ENCODE data around the gene ABCF3.

ABCF3 gene

DNA sequence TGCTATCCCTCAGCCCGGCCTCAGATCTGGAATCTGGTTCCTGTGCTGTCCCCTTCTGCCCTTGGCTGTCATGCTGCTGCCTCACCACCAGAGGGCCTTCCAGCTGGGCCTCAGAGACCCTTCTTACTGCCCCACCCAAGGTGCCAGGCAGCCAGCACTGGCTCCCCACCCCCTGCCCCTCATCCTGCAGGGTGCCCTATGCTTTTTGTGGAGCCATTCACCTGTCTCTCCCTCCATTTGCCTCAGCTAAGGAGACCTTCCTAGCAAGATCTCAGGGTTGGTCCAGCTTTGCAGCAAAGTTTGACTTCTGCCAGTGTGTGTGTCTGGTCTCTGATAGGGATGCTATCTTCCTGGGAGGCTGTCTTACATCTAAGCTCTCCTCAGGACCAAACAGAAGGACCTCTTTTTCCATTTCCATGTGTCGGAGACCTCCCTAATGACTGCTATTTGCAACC lies 41.5 kb downstream of the ABCF3 start (continued):
- TF ChIP-seq ZNF394 (tag by site-specific recombination; IDR thresholded peaks at IDR 0.05; ENCODE audit: borderline replicate concordance) = no peak
- TF ChIP-seq, protein P1, sequence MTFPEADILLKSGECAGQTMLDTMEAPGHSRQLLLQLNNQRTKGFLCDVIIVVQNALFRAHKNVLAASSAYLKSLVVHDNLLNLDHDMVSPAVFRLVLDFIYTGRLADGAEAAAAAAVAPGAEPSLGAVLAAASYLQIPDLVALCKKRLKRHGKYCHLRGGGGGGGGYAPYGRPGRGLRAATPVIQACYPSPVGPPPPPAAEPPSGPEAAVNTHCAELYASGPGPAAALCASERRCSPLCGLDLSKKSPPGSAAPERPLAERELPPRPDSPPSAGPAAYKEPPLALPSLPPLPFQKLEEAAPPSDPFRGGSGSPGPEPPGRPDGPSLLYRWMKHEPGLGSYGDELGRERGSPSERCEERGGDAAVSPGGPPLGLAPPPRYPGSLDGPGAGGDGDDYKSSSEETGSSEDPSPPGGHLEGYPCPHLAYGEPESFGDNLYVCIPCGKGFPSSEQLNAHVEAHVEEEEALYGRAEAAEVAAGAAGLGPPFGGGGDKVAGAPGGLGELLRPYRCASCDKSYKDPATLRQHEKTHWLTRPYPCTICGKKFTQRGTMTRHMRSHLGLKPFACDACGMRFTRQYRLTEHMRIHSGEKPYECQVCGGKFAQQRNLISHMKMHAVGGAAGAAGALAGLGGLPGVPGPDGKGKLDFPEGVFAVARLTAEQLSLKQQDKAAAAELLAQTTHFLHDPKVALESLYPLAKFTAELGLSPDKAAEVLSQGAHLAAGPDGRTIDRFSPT (tag by site-specific recombination; IDR thresholded peaks at IDR 0.05) = peak; percentile 73; the same call in 1 of the 2 replicates
- TF ChIP-seq, protein P2, sequence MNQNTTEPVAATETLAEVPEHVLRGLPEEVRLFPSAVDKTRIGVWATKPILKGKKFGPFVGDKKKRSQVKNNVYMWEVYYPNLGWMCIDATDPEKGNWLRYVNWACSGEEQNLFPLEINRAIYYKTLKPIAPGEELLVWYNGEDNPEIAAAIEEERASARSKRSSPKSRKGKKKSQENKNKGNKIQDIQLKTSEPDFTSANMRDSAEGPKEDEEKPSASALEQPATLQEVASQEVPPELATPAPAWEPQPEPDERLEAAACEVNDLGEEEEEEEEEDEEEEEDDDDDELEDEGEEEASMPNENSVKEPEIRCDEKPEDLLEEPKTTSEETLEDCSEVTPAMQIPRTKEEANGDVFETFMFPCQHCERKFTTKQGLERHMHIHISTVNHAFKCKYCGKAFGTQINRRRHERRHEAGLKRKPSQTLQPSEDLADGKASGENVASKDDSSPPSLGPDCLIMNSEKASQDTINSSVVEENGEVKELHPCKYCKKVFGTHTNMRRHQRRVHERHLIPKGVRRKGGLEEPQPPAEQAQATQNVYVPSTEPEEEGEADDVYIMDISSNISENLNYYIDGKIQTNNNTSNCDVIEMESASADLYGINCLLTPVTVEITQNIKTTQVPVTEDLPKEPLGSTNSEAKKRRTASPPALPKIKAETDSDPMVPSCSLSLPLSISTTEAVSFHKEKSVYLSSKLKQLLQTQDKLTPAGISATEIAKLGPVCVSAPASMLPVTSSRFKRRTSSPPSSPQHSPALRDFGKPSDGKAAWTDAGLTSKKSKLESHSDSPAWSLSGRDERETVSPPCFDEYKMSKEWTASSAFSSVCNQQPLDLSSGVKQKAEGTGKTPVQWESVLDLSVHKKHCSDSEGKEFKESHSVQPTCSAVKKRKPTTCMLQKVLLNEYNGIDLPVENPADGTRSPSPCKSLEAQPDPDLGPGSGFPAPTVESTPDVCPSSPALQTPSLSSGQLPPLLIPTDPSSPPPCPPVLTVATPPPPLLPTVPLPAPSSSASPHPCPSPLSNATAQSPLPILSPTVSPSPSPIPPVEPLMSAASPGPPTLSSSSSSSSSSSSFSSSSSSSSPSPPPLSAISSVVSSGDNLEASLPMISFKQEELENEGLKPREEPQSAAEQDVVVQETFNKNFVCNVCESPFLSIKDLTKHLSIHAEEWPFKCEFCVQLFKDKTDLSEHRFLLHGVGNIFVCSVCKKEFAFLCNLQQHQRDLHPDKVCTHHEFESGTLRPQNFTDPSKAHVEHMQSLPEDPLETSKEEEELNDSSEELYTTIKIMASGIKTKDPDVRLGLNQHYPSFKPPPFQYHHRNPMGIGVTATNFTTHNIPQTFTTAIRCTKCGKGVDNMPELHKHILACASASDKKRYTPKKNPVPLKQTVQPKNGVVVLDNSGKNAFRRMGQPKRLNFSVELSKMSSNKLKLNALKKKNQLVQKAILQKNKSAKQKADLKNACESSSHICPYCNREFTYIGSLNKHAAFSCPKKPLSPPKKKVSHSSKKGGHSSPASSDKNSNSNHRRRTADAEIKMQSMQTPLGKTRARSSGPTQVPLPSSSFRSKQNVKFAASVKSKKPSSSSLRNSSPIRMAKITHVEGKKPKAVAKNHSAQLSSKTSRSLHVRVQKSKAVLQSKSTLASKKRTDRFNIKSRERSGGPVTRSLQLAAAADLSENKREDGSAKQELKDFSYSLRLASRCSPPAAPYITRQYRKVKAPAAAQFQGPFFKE (tag by site-specific recombination; IDR thresholded peaks at IDR 0.05; ENCODE audit: borderline replicate concordance) = no peak
- TF ChIP-seq ZNF138 (tag by site-specific recombination; IDR thresholded peaks at IDR 0.05; ENCODE audit: borderline replicate concordance) = no peak
- TF ChIP-seq ZNF10 (tag by site-specific recombination; IDR thresholded peaks at IDR 0.05) = no peak

DNA sequence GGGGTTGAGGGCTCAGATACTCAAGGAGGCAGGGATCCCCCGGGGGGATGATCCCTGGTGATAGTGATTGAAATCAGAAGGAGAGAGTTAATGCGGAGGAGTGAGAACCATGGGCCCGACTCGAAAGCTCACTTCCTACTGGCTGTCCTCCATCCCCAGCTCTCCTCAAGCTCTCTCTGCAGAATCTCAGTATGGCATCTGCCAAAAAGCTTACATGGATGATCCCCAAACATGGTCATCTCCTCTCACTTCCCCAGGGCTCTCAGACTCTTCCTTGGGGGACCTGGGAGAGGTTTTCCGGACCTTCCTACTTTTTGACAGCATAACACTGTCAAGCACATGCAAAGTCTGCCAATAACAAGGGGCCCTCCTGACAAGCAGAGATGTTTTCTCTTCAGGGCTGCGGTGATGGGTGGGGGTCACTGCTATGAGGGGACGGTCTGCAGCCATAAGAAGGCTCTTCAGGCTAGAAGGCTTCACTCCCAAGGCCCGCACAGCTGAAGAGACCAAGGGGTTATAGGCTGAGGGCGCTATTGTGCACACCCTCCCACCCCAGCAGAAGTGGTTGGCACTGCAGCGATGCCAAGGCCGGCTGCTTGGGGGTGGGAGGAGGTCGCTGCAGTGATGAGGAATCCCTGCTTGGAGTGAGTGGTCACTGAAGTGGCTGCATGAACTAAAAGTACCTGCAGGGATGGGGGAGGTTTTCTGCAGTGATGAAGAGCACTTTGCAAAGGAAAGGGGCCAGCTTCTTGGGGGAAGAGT lies 42.6 kb downstream of the ABCF3 start:
- peak; percentile 44; the same call in 1 of the 2 replicates for TF ChIP-seq ZNF341 (tag by site-specific recombination; IDR thresholded peaks at IDR 0.05; ENCODE audit: low read depth)
- TF ChIP-seq, protein P3, sequence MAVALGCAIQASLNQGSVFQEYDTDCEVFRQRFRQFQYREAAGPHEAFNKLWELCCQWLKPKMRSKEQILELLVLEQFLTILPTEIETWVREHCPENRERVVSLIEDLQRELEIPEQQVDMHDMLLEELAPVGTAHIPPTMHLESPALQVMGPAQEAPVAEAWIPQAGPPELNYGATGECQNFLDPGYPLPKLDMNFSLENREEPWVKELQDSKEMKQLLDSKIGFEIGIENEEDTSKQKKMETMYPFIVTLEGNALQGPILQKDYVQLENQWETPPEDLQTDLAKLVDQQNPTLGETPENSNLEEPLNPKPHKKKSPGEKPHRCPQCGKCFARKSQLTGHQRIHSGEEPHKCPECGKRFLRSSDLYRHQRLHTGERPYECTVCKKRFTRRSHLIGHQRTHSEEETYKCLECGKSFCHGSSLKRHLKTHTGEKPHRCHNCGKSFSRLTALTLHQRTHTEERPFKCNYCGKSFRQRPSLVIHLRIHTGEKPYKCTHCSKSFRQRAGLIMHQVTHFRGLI (tag by site-specific recombination; IDR thresholded peaks at IDR 0.05) = no peak

DNA sequence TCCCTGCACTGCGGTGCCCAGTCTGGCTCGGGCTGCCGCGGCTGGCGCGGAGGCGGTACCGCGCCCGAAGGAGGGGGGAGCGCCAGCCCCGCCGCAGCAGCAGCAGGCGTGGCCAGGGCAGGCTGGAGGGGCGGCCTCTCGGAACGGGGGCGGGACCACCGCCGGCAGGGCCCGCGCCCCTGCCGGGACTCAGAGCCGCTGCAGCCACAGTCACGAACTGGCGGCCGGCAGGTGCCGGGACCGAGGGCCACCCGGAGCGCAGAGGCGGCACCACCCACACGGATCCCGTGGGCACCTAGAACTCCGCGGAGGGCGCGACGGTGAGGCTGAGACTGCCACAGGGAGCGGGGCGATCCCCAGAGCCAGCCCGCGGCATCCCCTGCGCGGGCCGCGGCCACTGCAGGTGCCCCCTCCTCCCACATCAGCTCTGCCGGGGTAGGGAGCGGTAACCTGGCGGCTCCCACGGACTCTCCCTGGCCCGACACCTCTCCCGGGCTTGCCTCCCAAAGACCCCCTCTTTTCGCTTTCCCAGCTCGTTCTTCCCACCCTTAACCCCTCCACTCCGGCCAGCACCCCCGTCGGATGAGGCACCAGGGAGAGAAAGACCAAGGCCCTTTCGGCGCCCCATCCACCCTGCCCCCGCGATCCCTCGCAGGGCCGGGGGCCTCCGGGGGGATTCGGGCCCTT lies 43.5 kb downstream of the ABCF3 start, which contains the start of gene VWA5B2:
Gene VWA5B2 (plus strand): TSS at position 192 of the 687 bp plus-strand sequence. CDS start 944 bp downstream, outside the sequence.
- ChIA-PET POLR2A (interaction anchor here (2.0 kb wide), 1 partner anchor 44 kb away, joined by 4 read pairs; the partner anchor contains the start of gene ABCF3), CTCF (interaction anchor here (0.6 to 4.4 kb wide), 6 partner anchors 10 to 65 kb away, joined by 3 to 66 read pairs (median 5); partner anchors contain the start of gene CAMK2N2)
- no peaks in the 10 kb centered on the region for H3K4me1 ChIP-seq (ENCODE audit: control insufficient read depth, insufficient read depth, low read length)
- no peaks in the 10 kb centered on the region for H3K9me3 ChIP-seq (ENCODE audit: control insufficient read depth, insufficient read depth, low read depth, low read length)
- H3K4me3 ChIP-seq (ENCODE audit: low read depth, low read length) = peak within 1 kb of the TSS; percentile 70
- no peak within 1 kb of the TSS for H3K27ac ChIP-seq (ENCODE audit: extremely low read depth, low read depth, low read length)
- no peaks in the 10 kb centered on the region for H3K36me3 ChIP-seq (ENCODE audit: control insufficient read depth in 2 of 2, insufficient read depth in 1 of 2, low read length in 2 of 2)
- 0 out of 2 replicates have a peak, but pooled peaks have one; percentile 27 for TF ChIP-seq ZNF561 (tag by site-specific recombination; IDR thresholded peaks at IDR 0.05; ENCODE audit: borderline replicate concordance)
- peak; percentile 68; the same call in 1 of the 2 replicates for TF ChIP-seq ZNF660 (tag by site-specific recombination; IDR thresholded peaks at IDR 0.05)
- TF ChIP-seq SP2 (tag by site-specific recombination; IDR thresholded peaks at IDR 0.05) = peak; percentile 45
- peak; percentile 17; the same call in 1 of the 2 replicates for TF ChIP-seq ZBTB7A (tag by site-specific recombination; IDR thresholded peaks at IDR 0.05; ENCODE audit: low read depth)
- TF ChIP-seq, protein P4, sequence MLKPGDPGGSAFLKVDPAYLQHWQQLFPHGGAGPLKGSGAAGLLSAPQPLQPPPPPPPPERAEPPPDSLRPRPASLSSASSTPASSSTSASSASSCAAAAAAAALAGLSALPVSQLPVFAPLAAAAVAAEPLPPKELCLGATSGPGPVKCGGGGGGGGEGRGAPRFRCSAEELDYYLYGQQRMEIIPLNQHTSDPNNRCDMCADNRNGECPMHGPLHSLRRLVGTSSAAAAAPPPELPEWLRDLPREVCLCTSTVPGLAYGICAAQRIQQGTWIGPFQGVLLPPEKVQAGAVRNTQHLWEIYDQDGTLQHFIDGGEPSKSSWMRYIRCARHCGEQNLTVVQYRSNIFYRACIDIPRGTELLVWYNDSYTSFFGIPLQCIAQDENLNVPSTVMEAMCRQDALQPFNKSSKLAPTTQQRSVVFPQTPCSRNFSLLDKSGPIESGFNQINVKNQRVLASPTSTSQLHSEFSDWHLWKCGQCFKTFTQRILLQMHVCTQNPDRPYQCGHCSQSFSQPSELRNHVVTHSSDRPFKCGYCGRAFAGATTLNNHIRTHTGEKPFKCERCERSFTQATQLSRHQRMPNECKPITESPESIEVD (tag by site-specific recombination; IDR thresholded peaks at IDR 0.05) = no peak
- 0 out of 2 replicates have a peak, but pooled peaks have one; percentile 26 for TF ChIP-seq ZNF10 (tag by site-specific recombination; IDR thresholded peaks at IDR 0.05)
- TF ChIP-seq, protein P5, sequence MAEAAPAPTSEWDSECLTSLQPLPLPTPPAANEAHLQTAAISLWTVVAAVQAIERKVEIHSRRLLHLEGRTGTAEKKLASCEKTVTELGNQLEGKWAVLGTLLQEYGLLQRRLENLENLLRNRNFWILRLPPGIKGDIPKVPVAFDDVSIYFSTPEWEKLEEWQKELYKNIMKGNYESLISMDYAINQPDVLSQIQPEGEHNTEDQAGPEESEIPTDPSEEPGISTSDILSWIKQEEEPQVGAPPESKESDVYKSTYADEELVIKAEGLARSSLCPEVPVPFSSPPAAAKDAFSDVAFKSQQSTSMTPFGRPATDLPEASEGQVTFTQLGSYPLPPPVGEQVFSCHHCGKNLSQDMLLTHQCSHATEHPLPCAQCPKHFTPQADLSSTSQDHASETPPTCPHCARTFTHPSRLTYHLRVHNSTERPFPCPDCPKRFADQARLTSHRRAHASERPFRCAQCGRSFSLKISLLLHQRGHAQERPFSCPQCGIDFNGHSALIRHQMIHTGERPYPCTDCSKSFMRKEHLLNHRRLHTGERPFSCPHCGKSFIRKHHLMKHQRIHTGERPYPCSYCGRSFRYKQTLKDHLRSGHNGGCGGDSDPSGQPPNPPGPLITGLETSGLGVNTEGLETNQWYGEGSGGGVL (tag by site-specific recombination; IDR thresholded peaks at IDR 0.05) = peak; percentile 44
- TF ChIP-seq KLF9 (tag by site-specific recombination; IDR thresholded peaks at IDR 0.05; ENCODE audit: low read depth) = peak; percentile 55; the same call in 1 of the 2 replicates

More for the DNA sequence above, 42.6 kb downstream of the ABCF3 start:
- Histone ChIP-seq H3K27ac (ENCODE audit: extremely low read depth, low read depth, low read length) (no peak overlapping the region), H3K9me3 (ENCODE audit: control insufficient read depth, insufficient read depth, low read depth, low read length) (no peaks in the 10 kb centered on the region), H3K36me3 (ENCODE audit: control insufficient read depth in 2 of 2, insufficient read depth in 1 of 2, low read length in 2 of 2) (no peaks in the 10 kb centered on the region), H3K4me3 (ENCODE audit: low read depth, low read length) (no peak overlapping the region; the same call in 1 of the 2 replicates), H3K4me1 (ENCODE audit: control insufficient read depth, insufficient read depth, low read length) (no peaks in the 10 kb centered on the region)
- CTCF ChIA-PET = interaction anchor here (0.6 to 4.4 kb wide), 20 partner anchors 9 to 287 kb away, joined by 3 to 66 read pairs (median 4); no protein-coding TSS in a partner anchor
- POLR2A ChIA-PET = interaction anchor here (0.7 to 2.0 kb wide), 2 partner anchors 43 to 94 kb away, joined by 3 to 4 read pairs; partner anchors contain the start of genes ABCF3 and EIF2B5
